HG02588 (cell line): ENCODE data around the gene RAB40C.

Experiments
- ATAC-seq: cut with Tn5 transposase; IDR thresholded peaks from one replicate; pipeline ENCODE4 v1.9.1; 2021; ENCODE audit warnings: mild to moderate bottlenecking, moderate library complexity; ENCODE audit not compliant: unreplicated experiment

RAB40C gene

DNA sequence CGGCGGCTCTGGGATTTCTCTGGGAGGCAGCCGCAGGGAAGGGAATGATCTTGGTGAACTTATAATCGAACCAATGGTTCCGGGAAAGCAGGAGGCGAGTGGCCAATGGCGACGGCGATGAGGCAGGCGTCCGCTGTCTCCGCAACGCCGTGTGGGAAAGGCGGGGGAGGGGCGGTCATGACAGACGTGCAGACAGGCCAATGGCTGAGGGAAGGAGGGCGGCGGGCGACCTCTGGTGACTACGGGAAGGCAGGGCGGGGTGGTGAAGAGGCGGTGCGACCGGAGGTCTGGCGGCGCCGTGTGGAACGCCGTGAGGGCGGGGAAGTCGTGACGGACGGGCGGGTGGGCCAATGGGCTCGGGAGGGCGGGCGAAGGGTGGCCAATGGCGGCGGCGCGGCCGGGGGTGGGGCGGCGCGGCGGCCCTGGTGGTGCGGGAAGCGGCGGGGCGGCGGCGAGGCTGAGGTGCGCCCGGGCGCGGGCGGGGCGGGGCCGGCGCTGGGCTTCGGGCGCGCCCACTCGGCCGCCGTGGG lies at the start of gene RAB40C:
Gene RAB40C, plus strand, starts transcription at position 409 of the 530 bp plus-strand sequence. CDS start 226 bp downstream, outside the sequence.
- ATAC-seq, result peak; percentile 69

DNA sequence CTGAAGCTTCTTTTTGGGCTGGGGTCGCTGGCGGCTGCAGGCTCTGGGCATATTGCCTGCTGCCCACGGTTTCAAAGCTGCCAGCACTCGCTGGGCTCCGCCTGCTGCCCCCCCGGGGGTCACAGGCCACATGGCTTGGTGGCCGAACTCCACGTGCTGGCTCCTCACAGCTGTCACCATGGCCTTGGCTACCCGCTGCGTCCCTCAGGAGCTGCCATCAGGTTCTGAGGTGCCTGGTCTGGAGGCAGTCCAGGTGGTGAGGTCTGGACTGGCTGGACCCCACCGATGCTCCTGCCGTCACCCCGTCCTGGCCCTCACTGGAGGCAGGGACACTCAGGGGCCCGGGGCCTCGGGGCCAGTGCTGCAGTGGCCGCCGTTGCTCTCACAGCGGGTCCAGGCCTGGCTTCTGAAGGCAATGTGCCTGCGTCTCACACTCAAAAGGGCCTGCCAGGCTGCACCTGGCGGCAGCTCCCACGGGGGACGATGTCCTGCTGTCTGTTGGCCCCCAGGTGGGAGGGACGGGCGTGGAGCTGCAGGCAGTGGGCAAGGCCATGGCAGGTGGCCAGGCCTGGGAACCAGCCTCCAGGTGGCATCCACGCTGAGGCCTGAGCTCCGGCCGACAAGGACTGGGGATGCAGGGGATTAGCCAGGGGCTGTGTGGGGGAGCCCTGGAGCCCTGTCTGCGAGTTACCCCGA lies 49.1 kb upstream of the RAB40C start:
- ATAC-seq, result no peak

DNA sequence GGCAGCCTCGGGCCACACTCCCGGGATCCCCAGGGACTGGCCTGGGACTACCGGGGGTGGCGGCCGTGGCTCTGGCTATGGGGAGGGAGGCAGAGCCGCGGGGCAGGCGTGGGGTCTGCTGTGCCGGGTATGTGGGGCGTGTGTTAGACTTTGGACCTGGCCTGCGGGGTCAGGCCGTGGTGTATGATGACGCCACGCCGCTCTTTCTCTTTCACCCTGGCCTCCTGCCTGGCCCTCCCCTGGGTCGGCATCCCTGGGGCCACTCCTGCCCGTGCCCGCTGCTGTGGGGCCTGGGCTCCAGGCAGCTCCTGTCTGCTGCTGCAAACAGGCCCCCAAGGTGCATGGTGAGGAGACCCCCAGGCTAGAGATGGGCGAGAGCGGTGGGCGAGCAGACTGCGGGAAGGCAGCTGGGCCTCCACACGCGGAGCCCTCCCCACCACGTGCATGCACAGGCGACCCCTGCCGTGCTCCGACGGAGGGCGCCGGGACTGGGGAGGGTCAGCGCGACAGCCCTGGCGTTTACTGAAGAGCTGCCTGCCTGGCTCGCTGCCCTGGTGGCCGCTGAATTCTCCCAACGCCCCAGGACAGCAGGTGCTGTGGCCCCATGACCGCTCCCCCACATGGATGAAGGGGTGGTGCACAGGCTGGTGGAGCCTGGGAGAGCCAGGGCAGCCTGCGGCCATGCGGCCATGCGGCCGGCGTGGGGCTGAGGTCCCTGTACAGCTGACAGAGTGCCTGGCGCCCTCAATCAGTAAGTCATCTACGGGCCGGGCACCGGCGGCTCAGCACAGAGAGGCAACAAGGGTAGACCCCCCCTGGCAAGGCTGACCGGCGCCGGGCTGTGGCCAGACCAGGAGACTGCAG lies 46.3 kb upstream of the RAB40C start:
- no peak for ATAC-seq

DNA sequence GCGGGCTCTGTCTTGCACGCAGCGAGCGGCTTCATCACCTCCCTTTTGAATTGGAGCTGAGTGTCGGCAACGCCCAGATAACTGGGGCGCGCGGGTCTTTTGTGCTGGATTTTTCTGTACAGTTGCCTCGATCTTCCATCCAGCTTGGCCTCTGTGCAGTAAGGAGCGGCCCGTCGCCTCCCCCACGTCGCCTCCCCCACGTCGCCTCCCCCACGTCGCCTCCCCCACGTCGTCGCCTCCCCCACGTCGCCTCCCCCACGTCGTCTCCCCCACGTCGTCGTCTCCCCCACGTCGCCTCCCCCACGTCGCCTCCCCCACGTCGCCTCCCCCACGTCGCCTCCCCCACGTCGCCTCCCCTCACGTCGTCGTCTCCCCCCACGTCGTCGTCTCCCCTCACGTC lies 45.3 kb upstream of the RAB40C start:
- ATAC-seq, result no peak

DNA sequence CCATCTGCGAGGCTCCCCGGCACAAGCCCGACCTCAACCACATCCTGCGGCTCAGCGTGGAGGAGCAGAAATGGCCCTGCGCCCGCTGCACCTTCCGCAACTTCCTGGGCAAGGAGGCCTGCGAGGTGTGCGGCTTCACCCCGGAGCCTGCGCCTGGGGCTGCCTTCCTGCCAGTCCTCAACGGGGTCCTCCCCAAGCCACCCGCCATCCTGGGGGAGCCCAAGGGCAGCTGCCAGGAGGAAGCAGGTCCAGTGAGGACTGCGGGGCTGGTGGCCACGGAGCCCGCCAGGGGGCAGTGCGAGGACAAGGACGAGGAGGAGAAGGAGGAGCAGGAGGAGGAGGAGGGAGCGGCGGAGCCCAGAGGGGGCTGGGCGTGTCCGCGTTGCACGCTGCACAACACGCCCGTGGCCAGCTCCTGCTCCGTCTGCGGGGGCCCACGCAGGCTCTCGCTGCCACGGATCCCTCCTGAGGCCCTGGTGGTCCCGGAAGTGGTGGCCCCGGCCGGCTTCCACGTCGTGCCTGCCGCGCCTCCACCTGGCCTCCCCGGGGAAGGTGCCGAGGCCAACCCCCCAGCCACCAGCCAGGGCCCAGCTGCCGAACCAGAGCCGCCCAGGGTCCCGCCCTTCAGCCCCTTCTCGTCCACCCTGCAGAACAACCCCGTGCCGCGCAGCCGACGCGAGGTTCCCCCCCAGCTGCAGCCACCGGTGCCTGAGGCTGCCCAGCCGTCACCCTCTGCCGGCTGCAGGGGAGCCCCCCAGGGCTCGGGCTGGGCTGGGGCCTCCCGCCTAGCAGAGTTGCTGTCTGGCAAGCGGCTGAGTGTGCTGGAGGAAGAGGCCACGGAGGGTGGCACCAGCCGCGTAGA lies 42.7 kb upstream of the RAB40C start:
- no peak for ATAC-seq

DNA sequence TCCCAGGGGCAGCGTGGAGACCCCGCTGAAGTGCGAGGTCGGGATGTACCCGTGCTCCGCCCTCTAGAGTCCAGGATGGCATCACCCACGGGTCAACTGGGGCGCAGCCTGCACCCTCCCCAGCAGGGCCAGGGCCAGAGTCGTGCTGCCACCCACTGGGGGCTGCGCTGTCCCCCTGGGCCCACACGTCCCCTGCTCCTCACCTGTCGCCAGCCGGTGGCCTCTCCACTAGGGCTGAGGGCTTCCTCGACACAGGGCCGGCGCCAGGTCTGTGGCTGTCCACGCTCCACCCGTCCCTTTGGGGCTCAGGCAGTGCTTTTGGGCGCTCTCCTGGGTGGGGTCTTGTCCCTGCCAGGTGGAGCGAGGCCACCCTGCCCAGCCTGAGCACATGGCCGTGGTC lies 41.3 kb upstream of the RAB40C start:
- no peak for ATAC-seq

- ATAC-seq, result no peak
Observed at GRCh38 chr16:549544-550263, 40.2 kb upstream of the RAB40C start.

DNA sequence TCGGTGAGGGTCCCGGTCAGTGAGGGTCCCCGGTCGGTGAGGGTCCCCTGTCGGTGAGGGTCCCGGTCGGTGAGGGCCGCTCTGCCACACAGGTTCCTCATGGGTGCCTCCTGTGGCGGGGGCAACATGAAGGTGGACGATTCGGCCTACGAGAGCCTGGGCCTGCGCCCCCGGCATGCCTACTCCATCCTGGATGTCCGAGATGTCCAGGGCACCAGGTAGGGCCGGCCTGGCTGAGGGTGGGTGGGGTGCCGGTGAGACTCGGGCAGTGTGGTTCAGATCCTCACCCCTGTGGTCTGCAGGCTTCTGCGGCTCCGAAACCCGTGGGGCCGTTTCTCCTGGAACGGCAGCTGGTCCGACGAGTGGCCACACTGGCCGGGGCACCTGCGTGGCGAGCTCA lies 38.7 kb upstream of the RAB40C start:
- no peak for ATAC-seq

DNA sequence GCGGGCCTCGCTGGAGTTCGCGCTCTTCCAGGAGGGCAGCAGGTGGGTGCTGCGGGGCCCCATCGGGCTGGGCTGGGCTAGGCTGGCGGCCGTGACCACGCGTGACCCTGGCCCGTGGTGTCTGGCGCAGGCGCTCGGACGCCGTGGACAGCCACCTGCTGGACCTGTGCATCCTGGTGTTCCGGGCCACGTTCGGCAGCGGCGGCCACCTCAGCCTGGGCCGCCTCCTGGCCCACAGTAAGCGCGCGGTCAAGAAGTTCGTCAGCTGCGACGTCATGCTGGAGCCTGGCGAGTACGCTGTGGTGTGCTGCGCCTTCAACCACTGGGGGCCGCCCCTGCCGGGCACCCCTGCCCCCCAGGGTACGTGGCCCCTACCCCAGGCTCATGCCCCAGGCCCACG lies 37.7 kb upstream of the RAB40C start:
- no peak for ATAC-seq

DNA sequence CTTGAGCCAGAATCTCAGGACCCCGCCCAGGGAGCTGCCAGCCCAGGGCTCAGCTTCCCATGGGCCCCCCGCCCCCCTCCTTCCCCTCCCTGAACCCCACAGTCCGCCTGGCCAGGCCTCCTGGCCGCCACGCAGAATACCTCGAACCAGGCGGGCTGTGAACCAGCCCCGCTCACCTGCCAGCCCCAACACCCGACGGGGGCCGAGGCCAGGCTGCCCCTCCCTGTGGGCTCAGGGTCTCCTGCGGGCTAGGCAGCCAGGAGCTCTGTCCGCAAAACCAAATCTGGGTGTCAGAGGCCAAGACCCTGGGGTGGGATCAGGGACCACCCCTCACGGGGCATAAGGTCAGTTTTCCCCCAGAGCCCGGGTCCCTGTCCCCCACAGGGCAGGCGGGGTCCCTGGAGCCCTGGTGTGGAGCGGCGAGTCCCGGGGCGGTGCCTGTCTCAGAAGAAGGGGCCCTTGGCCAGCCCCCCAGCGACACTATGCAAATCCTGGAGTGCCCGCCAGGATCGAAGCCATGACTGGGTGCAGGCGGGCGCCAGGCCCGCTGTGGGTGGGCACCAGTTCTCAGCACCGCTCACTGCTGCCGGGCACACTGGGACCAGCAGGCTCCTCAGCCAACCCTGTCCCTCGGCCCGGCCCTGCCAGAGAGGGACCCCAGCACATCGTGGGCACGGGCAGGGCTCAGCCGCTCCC lies 36.1 kb upstream of the RAB40C start:
- no peak for ATAC-seq

- ATAC-seq, result no peak
Observed at GRCh38 chr16:554297-554621, 35.6 kb upstream of the RAB40C start.

- no peak for ATAC-seq
Observed at GRCh38 chr16:554640-555365, 35.1 kb upstream of the RAB40C start.

DNA sequence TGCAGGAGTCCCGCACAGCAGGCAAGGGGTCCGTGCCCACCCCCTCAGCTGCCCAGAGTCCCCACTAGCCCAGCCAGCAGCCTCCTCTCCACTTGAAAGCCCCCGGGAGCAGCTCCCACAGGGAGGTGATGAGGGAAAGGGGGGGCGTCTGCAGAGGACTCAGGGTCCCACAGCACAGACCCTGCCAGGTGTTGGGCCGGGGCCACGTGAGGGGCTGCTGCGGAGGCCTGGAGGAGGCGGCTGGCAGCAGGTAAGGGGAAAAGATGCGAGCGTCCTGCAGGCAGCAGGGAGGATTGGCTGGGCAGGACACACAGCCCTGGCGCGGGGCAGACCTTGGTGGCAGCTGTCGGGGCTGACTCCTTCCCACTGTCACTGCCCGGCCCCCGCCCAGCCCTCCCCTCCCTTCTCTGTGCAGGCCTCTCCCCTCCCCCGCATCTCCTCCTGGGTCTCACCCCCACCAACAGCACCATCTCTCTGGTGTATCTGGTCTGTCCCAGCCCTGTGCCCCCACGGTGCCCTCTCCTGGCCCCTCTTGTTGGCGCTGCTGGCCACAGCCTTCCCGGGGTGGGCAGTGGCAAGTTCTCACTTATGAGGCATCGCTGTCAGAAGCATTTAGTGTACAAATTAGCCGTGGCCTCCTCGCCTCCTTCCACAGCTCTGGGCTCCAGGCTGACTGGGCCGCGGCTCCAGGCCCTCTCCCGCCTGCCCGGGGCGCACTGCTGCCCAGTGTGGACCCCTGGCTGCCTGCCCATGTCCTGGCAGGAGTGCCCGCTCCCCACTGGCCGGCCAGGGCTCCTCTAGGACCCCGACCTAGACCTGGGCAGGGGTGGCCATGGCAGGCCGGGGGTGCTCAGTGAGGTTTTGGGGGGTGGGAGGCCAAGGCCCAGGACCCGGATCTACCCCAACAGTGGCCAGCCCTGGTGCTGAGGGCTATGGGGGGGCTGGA lies 34.1 kb upstream of the RAB40C start:
- ATAC-seq, result no peak

- ATAC-seq, result no peak
Observed at GRCh38 chr16:556474-557173, 33.2 kb upstream of the RAB40C start.

DNA sequence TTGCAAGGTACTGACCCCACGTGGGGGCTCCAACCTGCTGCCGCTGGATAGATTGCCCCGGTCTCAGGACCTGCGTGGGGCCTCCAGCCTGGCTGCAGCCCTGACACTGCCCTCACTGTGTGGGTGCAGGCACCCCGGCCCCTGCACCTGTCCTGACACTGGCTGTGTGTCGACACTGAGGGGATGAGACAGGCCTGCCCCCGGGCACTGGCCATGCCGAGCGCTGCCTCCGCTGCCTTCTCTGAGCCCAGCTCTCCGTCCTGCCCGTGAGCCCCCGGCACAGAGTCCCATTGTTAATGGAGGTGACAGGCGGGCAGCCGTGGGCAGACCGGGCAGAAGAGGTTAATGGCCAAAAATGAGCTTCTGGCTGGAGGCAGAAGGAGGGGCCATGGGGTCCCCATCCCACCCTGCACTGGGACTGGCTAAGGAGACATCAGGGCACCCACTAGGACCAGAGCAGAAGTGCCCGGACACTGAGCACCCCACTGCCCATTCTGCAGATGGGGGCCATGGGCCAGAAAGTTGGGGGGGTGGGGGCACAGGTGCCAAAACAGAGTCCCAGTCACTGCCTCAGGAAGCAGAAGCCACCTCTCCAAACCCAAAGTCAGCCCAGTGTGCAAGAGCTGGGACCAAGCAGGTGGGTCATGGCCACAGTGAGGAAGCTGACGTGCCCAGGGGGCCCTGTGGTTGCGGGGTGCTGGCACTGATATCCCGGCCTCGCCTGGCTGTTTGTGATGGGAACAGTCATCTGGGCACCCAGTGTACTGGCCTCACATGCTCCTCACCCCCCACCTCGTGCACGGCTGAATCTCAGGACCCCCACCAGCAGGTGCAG lies 32.2 kb upstream of the RAB40C start:
- ATAC-seq, result no peak

DNA sequence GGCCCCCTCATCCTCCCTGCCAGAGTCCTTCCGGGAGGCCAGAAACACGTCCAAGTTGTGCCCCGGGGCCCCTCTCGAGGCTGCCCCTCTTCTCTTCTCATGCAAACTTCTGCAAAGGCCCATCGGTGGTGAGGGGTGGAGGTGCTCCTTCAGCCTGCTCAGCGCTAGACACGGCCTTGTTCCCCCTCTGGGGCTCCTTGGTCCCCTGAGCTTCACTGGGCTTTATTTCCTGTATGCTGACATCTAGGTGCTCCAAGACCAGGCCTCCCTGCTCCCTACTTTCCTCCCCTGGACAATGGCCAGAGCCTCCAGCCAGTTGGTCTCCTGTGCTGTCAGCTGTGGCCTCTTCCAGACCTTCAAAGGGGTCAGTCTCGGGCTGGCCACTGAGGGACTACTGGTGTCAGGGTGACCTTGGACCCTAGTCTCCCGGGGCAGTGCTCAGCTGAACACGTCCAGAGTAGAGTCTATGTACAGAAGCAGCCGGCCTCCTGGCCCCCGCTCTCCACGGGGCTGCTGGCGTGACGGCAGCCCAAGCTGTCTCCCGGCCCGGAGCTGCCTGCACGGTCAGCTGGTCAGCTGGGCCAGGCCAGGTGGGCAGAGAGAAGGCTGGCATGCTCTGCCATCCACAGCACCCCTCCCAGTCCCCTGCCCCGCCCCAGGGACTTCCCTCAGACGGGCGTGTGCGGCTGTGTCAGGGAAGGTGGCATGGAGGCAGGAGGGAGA lies 31.4 kb upstream of the RAB40C start:
- ATAC-seq, result no peak
